ENCODE measurements around the gene CELF2. TPM values are rescaled to one million over a fixed set of nuclear protein-coding genes. Genes with fewer than 3 reads are reported as not detected.

Gene CELF2
- total and polyA plus RNA-seq, 2 of the 4 experiments (the other 2 are of a cell fraction): 3.5 to 6.6 TPM

DNA sequence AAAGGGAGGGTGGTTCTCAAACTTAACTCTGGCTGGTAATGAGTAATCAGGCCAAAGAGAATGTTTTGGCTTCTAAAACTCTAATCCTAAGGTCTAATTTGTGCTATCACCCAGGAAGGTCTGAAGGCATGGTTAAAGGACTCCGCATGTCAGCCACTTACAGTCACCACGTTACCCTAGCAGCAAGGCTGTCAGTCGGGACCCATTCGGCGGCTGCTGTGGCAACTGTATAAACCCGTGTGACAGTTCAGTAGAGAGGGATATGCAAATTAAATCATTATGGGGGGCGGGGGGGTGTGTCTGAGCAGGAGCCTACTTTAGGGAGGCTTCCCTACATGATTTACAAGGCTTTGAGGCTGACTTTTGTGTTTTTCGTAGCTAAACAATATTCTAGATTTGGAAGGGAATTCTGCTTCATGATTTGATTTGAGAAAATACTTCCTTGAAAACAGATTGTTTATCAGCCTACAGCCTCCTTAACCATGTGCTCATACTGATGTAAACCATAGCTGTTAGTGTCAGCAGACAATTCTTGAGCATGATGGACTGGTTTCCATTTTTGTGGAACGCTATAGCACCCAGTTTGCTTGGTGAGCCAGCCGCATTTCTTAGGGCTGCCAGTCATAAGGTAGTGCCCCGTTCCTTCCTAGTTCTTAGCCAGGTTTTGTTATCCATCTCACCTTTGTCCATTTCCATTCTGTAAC is 309.4 kb downstream of the CELF2 start:
- H3K4me1 ChIP-seq (ENCODE audit: control insufficient read depth, insufficient read depth, low read length): peaks cover 4% of the 10 kb centered on the region; the same call in 1 of the 2 replicates
- no peak overlapping the region for H2BK120ac ChIP-seq (ENCODE audit: low read depth, low read length)
- H4K20me1 ChIP-seq (ENCODE audit: insufficient read depth, low read length): no peaks in the 10 kb centered on the region
- H3K14ac ChIP-seq (replicated peaks; ENCODE audit: low read depth, low read length): no peak overlapping the region
- no peak overlapping the region for H4K91ac ChIP-seq (ENCODE audit: insufficient read depth, low read depth, low read length)
- POLR2A ChIA-PET (ENCODE audit: unreplicated experiment): no interaction called here
- WGBS, 2 experiments (ENCODE audit: extremely low coverage in 2 of 2, insufficient read length in 1 of 2): 100% methylated on average over 1 of the region's 11 CpGs; no CpG with 5 or more reads in 1 of the 2 experiments
- no peak overlapping the region for H4K8ac ChIP-seq (ENCODE audit: low read depth in 2 of 2, low read length in 2 of 2)
- dilution Hi-C loops (cut with HindIII; ENCODE audit: low sequenced_read_pairs, unreplicated experiment): no loop called here
- no peak overlapping the region for H3K18ac ChIP-seq (ENCODE audit: low read depth, low read length)
- H3K4me3 ChIP-seq (ENCODE audit: insufficient read depth, low read depth, low read length): no peak overlapping the region
- DNase-seq: no peak
- H3K9ac ChIP-seq (ENCODE audit: low read depth, low read length): no peak overlapping the region
- H3K79me1 ChIP-seq (ENCODE audit: low read depth in 1 of 2, low read length in 2 of 2): no peaks in the 10 kb centered on the region
- no peak overlapping the region for H4K5ac ChIP-seq (ENCODE audit: low read depth, low read length)
- H3K4me2 ChIP-seq (ENCODE audit: low read depth, low read length): no peak overlapping the region
- CTCF ChIA-PET: no interaction called here
- H3K9me1 ChIP-seq (ENCODE audit: insufficient read depth, low read length): peaks cover 4% of the 10 kb centered on the region; the same call in 1 of the 2 replicates
- no peaks in the 10 kb centered on the region for H3K36me3 ChIP-seq (ENCODE audit: control insufficient read depth, insufficient read depth, low read length)
- H2BK15ac ChIP-seq (ENCODE audit: low read depth, low read length): no peak overlapping the region
- TF ChIP-seq MAZ (IDR thresholded peaks at IDR 0.05; ENCODE audit: borderline replicate concordance, low read depth, low read length) (no peak), RAD21 (IDR thresholded peaks at IDR 0.05; ENCODE audit: low read length) (no peak), FOS (IDR thresholded peaks at IDR 0.05; ENCODE audit: low read depth, low read length) (no peak), BHLHE40 (IDR thresholded peaks at IDR 0.05; ENCODE audit: low read depth, low read length) (no peak), MXI1 (IDR thresholded peaks at IDR 0.05; ENCODE audit: borderline replicate concordance, low read depth, low read length) (no peak), CHD1 (IDR thresholded peaks at IDR 0.05; ENCODE audit: low read depth, low read length) (no peak), NFE2L2 (IDR thresholded peaks at IDR 0.05; ENCODE audit: low read depth, low read length) (no peak)
- TF ChIP-seq, protein P1, sequence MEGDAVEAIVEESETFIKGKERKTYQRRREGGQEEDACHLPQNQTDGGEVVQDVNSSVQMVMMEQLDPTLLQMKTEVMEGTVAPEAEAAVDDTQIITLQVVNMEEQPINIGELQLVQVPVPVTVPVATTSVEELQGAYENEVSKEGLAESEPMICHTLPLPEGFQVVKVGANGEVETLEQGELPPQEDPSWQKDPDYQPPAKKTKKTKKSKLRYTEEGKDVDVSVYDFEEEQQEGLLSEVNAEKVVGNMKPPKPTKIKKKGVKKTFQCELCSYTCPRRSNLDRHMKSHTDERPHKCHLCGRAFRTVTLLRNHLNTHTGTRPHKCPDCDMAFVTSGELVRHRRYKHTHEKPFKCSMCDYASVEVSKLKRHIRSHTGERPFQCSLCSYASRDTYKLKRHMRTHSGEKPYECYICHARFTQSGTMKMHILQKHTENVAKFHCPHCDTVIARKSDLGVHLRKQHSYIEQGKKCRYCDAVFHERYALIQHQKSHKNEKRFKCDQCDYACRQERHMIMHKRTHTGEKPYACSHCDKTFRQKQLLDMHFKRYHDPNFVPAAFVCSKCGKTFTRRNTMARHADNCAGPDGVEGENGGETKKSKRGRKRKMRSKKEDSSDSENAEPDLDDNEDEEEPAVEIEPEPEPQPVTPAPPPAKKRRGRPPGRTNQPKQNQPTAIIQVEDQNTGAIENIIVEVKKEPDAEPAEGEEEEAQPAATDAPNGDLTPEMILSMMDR (conservative IDR thresholded peaks at IDR 0.05; ENCODE audit: low read depth, low read length): no peak
- H2BK5ac ChIP-seq (ENCODE audit: low read depth, low read length, poor library complexity, severe bottlenecking): no peak overlapping the region
- BruUV-seq (replicated peaks): no TSS peak
- no peak overlapping the region for H3K27ac ChIP-seq (ENCODE audit: insufficient read depth, low read length)
- in situ Hi-C loops (cut with MboI; ENCODE audit: low sequenced_read_pairs): no loop called here
- no peak for ATAC-seq (ENCODE audit: low read depth)
- H2AFZ ChIP-seq (replicated peaks; ENCODE audit: low read length, poor library complexity): no peak overlapping the region
- no peak overlapping the region for H3K56ac ChIP-seq (ENCODE audit: extremely low read depth, insufficient read depth, low read length)
- no peak overlapping the region for H2AK9ac ChIP-seq (replicated peaks; ENCODE audit: low read depth, low read length, poor library complexity)
- intact Hi-C loops (cut with micrococcal nuclease): loop anchor here (5.0 kb wide), 1 partner anchor 1725 kb away; no protein-coding TSS in a partner anchor
- H3K9me3 ChIP-seq (ENCODE audit: control insufficient read depth, insufficient read depth, low read length): no peaks in the 10 kb centered on the region
- no peak overlapping the region for H3K4ac ChIP-seq (ENCODE audit: low read depth, low read length)
- no peak overlapping the region for H2BK20ac ChIP-seq (ENCODE audit: low read depth, low read length)
- H2AK5ac ChIP-seq (ENCODE audit: low read depth, low read length): no peak overlapping the region
- H3K27me3 ChIP-seq (ENCODE audit: control insufficient read depth, insufficient read depth, low read length): no peaks in the 10 kb centered on the region
- H3K23ac ChIP-seq (ENCODE audit: low read depth, low read length): no peak overlapping the region
